Neuron (in vitro differentiated cells): Measurements from ENCODE around the gene FTO.

Experiments
- H2AFZ ChIP-seq: one replicate; pipeline ENCODE4 v1.6.1; 2013; ENCODE audit warnings: low read depth, mild to moderate bottlenecking, inconsistent platforms, low read length, moderate library complexity
- H3K27me3 ChIP-seq: one replicate; pipeline ENCODE4 v1.6.1; 2013; ENCODE audit warnings: low read length; ENCODE audit not compliant: insufficient read depth
- H3K36me3 ChIP-seq: one replicate; pipeline ENCODE4 v1.6.1; 2013; ENCODE audit warnings: low read length; ENCODE audit not compliant: insufficient read depth
- H3K4me1 ChIP-seq: one replicate; pipeline ENCODE4 v1.6.1; 2013; ENCODE audit warnings: low read length; ENCODE audit not compliant: insufficient read depth
- H3K4me3 ChIP-seq: 2 replicates; pipeline ENCODE4 v1.5.1; 2013; ENCODE audit warnings: mild to moderate bottlenecking, low read length, moderate library complexity
- H3K9me3 ChIP-seq: one replicate; pipeline ENCODE4 v1.6.1; 2013; ENCODE audit warnings: low read length

Gene FTO

DNA sequence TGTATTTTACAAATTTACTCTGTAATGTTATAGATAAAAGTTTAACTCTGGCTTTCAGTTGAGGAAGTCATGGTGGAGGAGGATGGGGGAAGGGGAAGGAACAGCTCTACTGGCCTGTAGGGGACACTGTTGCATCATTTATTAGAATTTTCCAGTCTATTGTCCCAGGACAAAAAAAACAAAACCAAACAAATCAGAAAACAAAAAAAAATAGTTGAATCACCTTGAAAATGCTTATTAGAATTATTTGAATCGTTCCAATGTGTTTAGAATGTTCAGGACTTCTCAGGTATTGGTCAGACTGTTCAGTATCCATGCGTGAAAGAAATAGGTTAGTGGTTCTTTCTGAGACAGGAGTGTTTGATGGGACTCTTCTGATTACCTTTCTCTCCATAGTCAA, 242.0 kb downstream of the FTO start:
- Histone ChIP-seq H3K36me3 (no peaks in the 10 kb centered on the region), H3K27me3 (no peaks in the 10 kb centered on the region), H3K4me1 (peaks cover 5% of the 10 kb centered on the region), H3K4me3 (no peak overlapping the region), H3K9me3 (no peaks in the 10 kb centered on the region), H2AFZ (no peak overlapping the region)

DNA sequence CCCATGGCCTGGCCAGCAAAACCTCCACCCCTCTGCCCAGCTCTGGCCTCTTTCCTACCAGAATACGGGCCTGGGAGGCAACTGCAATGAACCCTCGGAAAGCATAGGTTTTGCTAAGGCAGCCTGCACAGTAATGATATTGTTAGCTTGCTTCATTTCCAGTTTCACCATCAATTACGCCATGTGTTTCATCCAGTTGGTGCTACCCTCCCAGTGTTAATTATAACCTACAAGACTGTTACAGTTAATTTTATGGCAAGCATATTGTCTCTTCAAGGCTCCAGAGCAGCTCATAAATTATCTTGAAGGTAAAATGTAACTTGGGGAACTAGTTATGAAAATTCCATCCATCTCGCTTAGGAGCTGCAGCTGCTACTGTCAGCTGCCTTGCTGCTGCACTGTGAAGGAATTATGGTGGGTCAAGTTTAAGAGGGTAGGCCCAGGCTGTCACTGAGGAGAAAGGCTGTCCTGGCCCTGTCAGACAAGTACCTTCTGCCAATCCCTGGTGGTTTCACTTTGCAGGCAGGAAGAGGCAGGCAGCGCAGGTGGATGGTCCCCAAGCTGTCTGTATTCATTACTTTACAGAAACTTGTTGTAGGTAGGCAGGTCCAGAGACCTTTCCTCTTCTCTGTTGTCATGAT, 242.9 kb downstream of the FTO start:
- Histone ChIP-seq H3K4me3 (no peak overlapping the region), H2AFZ (no peak overlapping the region)

DNA sequence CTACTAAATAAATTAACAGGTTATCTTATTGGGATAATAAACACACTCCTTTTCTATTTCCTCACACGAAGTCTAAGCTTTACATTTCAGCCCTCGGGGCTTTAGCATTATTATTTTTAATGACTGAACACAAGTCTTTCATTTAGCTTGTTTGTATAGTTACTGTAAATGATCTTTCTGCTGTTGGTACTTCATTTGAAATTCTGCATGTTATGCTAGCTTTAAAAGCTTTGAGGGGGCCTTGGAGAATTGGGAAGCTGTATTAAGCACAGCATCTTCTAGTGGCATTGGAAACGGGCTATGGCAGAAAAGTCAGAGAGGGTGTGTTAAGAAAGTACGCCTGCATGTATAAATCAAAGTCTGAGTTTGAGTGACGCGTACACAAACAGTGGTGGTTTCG, 243.7 kb downstream of the FTO start:
- Histone ChIP-seq H3K9me3 (no peaks in the 10 kb centered on the region), H3K27me3 (no peaks in the 10 kb centered on the region), H3K4me1 (peaks cover 5% of the 10 kb centered on the region), H2AFZ (no peak overlapping the region), H3K36me3 (no peaks in the 10 kb centered on the region), H3K4me3 (no peak overlapping the region)

More for the DNA sequence above, 242.9 kb downstream of the FTO start:
- Histone ChIP-seq H3K36me3 (no peaks in the 10 kb centered on the region), H3K9me3 (no peaks in the 10 kb centered on the region), H3K27me3 (no peaks in the 10 kb centered on the region), H3K4me1 (peaks cover 5% of the 10 kb centered on the region)

DNA sequence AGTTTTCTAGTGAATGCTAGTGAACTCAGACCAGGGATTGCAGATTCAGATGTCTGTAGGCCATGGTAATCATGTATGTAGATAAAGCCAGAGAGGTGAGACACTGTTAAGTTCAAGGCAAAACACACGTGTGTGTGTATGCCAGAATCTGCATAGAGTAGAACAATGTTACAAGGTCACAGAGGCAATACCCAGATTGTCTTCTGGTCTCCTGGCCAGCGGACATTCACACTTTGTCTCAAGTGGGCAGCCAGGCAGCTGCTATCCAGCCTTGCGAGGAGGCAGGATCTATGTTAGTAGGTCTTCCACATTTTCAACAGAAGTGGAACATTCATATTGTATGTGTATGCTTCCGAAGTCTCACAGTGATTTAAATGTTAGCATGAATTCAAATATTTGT, 244.4 kb downstream of the FTO start:
- Histone ChIP-seq H3K27me3 (no peaks in the 10 kb centered on the region), H3K9me3 (no peaks in the 10 kb centered on the region), H3K4me1 (peaks cover 5% of the 10 kb centered on the region), H2AFZ (no peak overlapping the region), H3K36me3 (no peaks in the 10 kb centered on the region), H3K4me3 (no peak overlapping the region)

DNA sequence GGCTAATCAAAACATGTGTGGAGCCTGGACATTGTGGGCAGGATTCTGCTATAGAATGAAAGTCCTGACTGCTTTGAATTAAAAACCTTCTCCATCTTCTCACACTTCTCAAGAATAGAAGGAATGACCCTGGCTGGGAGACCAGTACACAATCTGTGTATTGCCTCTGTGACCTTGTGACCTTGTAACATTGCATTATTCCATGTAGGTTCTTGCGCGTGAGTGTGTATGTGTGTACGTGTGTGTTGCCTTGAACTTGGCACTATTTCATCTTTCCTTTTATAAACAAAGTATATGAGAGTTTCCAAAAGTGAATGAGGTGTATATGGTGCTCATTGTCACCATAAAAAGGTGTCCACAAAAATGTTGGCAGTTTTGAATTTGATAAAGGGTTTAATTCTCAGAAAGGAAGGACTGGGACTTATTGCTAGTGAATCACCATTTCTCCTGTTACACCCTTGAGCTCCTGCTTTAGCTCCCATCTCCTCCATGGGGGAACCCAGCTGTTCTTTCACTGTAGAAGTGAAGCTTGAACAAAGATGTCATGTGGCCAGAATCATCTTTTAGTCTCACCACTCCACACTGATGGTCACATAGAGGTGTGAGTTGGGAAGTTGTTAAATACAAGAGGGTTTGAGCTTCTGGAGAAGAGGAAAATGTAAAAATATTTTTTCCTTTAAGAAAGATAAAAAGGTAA, 244.9 kb downstream of the FTO start:
- Histone ChIP-seq H3K27me3 (no peaks in the 10 kb centered on the region), H2AFZ (no peak overlapping the region), H3K4me1 (peaks cover 5% of the 10 kb centered on the region), H3K36me3 (no peaks in the 10 kb centered on the region), H3K4me3 (no peak overlapping the region), H3K9me3 (no peaks in the 10 kb centered on the region)

DNA sequence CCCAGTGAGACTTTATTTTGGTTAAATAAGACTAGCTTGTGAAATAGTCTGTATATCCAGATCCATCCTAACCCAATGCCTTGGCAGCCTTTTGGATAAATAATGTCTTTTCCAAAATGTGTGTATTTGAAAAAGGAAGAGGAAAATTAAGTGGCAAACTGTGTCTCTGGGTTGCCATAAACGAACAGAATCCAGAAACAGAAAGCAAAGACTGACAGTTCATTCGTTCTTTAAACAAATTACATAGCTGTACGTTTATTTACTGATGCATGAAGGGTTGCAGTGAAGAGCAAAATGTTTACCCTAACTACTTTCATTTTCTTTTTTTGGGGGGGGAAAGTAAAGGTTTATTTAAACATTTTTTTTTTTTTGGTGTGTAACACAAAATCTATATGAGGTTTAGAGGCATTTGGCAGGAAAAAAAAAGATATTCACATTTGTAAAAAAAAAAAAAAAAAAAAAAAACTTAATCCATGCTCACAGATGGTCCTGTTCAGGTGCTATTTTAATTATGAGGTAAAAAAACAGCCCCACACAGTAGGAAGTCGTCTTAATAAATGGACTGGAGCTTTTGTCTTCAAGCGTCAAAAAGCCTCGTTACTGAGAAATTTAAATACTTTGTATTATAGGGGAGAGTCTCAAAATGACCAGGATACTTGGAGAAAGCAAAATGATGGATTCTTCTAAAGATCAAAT, 245.9 kb downstream of the FTO start:
- H3K27me3 ChIP-seq: no peaks in the 10 kb centered on the region
- H3K36me3 ChIP-seq: no peaks in the 10 kb centered on the region
- H2AFZ ChIP-seq: no peak overlapping the region
- H3K4me3 ChIP-seq: no peak overlapping the region
- H3K9me3 ChIP-seq: no peaks in the 10 kb centered on the region
- peaks cover 5% of the 10 kb centered on the region for H3K4me1 ChIP-seq

DNA sequence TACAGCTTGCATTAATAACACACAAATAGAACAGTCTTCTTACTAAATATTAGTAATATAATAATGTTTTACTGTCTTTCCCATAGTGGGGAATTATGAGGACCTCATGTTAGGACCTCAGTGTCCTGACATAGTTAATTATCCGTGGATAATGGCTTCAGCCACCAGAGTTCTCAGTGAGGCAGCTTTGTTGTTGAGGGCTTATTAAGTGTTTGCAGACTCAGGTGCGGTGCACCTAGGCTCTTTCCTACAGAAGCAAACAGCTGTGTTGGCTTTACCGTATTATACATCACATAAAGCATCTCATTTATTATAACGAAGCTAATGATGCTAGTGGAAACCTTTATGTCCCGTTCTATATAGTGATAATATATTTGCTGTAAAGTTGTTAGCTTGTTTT, 246.7 kb downstream of the FTO start:
- no peak overlapping the region for H3K4me3 ChIP-seq
- H3K9me3 ChIP-seq: no peaks in the 10 kb centered on the region
- peaks cover 5% of the 10 kb centered on the region for H3K4me1 ChIP-seq
- no peaks in the 10 kb centered on the region for H3K36me3 ChIP-seq
- no peak overlapping the region for H2AFZ ChIP-seq
- no peaks in the 10 kb centered on the region for H3K27me3 ChIP-seq

DNA sequence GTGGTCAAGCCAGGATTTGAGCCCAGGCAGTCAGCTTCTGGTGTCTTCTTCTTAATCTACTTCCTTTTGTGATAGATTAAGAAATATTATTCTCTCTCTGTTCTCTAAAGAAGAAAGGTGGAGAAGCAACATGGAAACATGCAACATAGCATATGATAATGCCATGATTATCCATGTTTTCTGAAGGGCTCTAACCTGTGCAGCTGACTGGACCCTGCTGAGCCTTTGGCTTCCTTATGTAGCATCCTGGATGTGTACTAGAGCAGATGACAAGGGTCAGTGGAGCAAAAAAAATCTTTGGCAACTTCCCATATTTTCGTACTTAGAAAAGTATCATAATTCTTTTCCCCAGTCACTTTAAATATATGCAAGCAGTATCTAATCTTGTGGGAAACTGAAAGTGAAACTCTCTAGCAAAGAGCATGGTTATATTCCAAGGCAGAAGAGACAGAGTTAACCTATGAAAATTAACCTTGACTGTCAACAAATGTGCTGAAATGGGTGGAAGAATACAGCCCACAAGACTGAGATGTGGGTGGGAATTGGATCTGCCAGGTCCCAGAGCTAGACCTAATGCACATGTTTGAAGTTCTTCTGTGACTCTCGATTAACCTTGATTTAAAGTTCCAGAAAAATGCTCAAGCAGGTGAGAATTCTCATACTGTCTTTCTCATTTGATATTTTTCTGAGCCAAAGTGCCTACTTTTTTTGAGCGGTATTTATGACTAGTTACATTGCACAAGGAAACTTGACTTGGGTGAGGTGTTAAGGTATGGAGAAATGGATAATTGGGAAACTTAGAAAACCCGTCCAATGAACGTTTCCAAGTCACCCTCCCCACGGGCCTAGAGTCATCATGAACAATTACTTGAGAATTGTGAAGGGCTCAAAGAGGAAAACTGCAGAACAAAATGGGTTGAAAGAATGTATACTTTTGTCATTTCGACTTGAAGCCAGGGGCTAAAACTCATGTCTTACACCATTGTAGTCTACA, 248.6 kb downstream of the FTO start:
- Histone ChIP-seq H3K4me1 (no peaks in the 10 kb centered on the region), H3K36me3 (no peaks in the 10 kb centered on the region), H2AFZ (no peak overlapping the region), H3K4me3 (no peak overlapping the region), H3K9me3 (no peaks in the 10 kb centered on the region), H3K27me3 (no peaks in the 10 kb centered on the region)

DNA sequence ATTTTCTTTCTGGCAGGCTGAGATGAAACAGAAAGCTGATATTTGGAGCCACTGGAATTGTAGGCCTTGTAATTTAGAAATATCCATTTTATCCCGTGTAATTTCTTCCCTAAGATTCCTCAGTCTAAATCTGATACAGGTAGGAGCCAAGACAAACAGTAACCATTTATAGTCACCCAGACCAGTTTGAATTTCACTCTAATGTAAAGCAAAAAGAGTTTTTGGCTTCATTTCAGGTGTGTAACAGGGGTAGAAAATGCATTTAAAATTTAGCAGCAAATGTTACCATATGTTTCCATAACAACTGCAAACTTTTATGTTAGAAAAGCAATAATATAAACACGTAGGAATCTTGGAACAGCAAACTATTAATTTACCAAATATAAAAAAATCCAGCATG, 249.4 kb downstream of the FTO start:
- Histone ChIP-seq H3K4me1 (peaks cover 4% of the 10 kb centered on the region), H3K4me3 (no peak overlapping the region), H3K36me3 (no peaks in the 10 kb centered on the region), H2AFZ (no peak overlapping the region), H3K27me3 (no peaks in the 10 kb centered on the region), H3K9me3 (no peaks in the 10 kb centered on the region)

DNA sequence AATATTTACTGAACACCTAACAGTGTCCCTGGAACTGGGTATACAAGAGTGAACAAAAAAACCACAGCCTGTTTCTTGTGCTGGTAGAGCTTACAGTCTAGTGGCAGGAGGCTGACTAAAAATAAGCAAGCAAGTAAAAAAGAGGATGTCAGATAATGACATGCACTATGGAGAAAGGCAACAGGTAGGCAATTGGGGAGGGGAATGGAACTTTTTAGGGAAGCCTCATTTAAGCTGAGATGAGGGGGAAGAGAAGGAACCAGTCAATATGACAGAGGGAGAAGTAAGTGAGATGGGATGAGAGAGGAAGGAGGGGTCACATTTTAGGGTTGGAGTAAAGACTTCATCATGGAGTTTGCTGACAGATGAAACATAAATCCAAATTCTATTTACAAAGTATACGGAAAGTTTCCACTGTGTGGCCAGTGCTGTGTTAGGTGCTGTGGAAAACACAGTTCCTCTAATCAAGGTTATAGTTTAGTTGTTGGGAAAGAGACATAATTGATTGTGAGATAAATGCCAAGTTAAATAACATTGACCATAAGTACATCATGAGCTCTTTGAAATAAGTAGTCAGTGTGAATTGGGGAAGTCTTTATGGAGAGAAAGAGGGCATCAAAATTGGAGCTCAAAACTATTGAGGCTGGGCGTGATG, 251.4 kb downstream of the FTO start:
- Histone ChIP-seq H3K36me3 (no peaks in the 10 kb centered on the region), H3K27me3 (no peaks in the 10 kb centered on the region), H2AFZ (no peak overlapping the region), H3K9me3 (no peaks in the 10 kb centered on the region), H3K4me3 (no peak overlapping the region), H3K4me1 (peaks cover 6% of the 10 kb centered on the region)

DNA sequence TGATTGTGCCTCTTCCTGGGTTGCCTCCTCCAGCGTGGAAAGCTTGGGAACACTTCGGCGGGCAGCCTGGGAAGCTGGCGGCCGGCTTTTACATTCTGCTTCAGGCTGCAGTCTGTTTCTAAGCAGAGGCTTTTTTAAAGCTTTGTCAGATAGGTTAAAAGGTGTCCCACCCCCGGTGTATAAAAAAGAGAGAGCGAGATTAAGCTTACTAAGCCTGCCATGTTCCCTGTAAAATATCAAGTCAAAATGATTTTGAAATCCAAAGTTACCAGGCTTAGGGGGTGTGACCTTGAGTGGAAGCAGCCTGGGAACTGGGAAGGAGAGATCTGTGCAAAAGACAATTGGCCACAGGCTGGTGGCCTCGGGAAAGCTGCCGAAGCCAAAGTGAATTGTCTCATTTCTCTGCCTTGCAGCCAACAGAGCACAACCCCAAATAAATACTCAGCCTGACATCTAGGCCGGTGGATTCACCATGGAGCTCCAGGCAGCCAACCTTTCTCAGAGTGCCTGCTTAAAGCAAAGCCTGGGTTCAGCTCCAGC, 254.5 kb downstream of the FTO start:
- Histone ChIP-seq H2AFZ (no peak overlapping the region), H3K36me3 (no peaks in the 10 kb centered on the region), H3K4me3 (no peak overlapping the region), H3K27me3 (no peaks in the 10 kb centered on the region), H3K4me1 (peaks cover 6% of the 10 kb centered on the region), H3K9me3 (no peaks in the 10 kb centered on the region)

DNA sequence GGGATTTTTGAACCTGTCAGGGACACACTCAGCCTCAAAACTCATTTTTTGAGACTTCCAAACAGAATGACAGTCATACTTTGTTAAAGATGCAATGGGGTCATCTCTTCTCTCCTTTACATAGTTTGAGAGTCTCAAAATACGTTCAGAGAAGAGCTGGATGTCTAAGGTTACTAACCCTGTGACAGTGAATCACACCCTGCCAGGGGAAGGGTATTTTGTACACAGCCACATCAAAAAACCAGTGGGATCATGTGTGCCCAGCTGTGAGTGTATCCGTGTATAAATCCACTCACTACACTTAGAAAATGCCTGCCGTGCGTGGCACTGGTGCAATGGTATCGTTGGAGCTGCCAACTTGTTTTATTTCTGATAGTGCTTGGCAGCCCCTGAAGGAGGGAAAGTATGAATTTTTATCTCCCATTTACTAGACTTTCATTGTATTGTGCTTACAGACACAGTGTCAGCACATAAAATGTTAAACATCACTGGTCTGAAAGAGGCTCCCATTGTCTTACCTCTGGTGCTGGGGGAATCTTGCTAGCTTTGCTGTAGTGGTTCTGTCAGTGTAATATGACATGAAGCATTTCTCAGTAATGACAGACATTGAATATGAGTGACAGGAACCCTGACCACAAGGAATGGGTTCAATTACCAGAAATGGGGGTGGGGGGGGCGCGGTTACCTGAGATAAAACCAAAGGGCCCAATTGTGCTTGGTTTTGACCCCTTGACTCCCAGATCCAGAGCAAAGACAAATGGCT, 256.3 kb downstream of the FTO start:
- H3K4me3 ChIP-seq: no peak overlapping the region
- no peaks in the 10 kb centered on the region for H3K9me3 ChIP-seq
- H2AFZ ChIP-seq: no peak overlapping the region
- no peaks in the 10 kb centered on the region for H3K27me3 ChIP-seq
- peaks cover 6% of the 10 kb centered on the region for H3K4me1 ChIP-seq
- no peaks in the 10 kb centered on the region for H3K36me3 ChIP-seq
